Activated T-cell treated with anti-CD3 and anti-CD28 coated beads, Interleukin-2, amount 50 U/mL, for 24 hours (primary cell): ENCODE data around the gene LRRC75A.
"Not testable (repeated sequence)": the region's sequence is repeated elsewhere in the genome, so short reads cannot be mapped to it uniquely, and the experiment has no call there.

Source experiments
- DNase-seq: peaks from one replicate; pipeline ENCODE4 v3.0.0-alpha.2; 2020
- H3K27ac Mint-ChIP-seq: 2 replicates; pipeline ENCODE4 v1.8.0; 2020; ENCODE audit warnings: mild to moderate bottlenecking, mixed read lengths
- H3K27me3 Mint-ChIP-seq: 2 replicates; pipeline ENCODE4 v1.8.0; 2020; ENCODE audit warnings: mixed read lengths
- H3K36me3 Mint-ChIP-seq: 2 replicates; pipeline ENCODE4 v1.8.0; 2020; ENCODE audit warnings: low read depth, mixed read lengths
- H3K4me1 Mint-ChIP-seq: 2 replicates; pipeline ENCODE4 v1.8.0; 2020; ENCODE audit warnings: low read depth, mixed read lengths
- H3K4me3 Mint-ChIP-seq: 2 replicates; pipeline ENCODE4 v1.8.0; 2020; ENCODE audit warnings: mild to moderate bottlenecking, moderate library complexity, mixed read lengths
- H3K9me3 Mint-ChIP-seq: 2 replicates; pipeline ENCODE4 v1.8.0; 2020; ENCODE audit warnings: mixed read lengths

Gene LRRC75A

DNA sequence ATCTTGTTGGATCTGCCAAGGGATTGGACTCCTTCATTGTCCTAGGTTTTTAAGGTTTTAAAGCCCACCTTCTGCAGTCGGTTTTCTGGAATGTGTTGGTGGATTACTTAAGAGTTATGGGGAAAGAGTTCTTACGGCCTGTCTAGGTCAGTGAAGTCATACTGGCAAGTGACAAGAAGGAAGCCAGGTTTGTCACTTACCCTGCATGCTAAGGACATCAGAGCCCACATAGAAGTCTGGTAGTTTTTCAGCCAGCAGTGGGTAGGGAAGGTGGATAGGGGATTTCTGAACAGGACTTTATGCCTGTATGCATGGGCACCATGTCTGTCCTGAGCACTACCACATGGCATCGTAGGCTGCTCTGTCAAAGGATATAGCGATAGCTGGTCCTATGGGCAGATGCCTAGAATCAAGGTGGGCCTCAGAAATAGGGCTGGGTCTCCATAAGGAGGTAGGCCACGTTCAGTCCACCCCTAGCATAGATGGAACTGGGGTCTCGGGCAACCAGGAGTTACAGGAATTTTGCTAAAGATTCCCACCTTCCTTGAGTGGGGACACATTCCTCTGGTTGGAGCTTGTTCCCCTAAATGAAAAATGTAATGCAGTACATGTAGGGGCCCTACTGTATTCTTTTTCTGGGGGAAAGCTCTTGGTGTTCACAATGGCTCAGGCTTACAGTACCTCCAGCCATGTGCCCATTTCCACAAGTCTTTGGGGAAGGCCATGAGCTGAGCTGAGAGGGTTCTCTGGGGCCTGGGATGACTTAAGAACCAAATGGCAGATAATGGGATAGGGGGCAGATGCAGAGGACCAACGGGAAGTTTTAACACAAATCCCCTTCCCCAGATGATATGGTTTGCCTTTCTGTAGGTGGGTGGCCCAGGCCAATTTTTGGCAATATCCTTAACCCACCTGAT lies 49.1 kb downstream of the LRRC75A start:
- peak overlapping the region; percentile 100 for H3K27ac Mint-ChIP-seq
- H3K4me1 Mint-ChIP-seq, result peaks cover 67% of the 10 kb centered on the region
- peaks cover 94% of the 10 kb centered on the region for H3K36me3 Mint-ChIP-seq
- H3K9me3 Mint-ChIP-seq, result no peaks in the 10 kb centered on the region
- peak overlapping the region; percentile 99 for H3K4me3 Mint-ChIP-seq
- no peaks in the 10 kb centered on the region for H3K27me3 Mint-ChIP-seq
- peak; percentile 56 for DNase-seq

DNA sequence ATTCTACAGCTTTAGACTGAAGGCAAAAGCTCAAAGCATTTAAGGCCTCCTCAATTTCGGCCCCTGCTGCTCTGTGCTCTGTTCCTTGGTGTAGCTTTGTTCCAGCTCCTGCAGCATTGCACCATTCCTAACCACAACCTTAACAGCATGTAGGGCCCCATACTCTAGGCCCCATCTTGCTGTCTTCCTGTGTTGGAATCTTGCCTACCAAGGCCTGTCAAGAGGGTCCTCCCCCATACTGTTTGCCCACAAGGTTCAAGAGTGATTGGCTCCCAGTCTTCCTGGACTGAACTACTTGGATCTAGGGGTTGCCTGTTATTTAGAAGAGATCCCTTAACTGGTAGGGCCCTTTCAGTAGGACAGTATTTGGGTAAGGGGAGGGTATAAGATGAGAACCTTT lies 49.9 kb downstream of the LRRC75A start:
- Mint-ChIP-seq H3K4me1 (peaks cover 65% of the 10 kb centered on the region), H3K36me3 (peaks cover 89% of the 10 kb centered on the region), H3K27me3 (no peaks in the 10 kb centered on the region), H3K9me3 (no peaks in the 10 kb centered on the region), H3K4me3 (peak overlapping the region; percentile 99), H3K27ac (peak overlapping the region; percentile 100)
- no peak for DNase-seq

DNA sequence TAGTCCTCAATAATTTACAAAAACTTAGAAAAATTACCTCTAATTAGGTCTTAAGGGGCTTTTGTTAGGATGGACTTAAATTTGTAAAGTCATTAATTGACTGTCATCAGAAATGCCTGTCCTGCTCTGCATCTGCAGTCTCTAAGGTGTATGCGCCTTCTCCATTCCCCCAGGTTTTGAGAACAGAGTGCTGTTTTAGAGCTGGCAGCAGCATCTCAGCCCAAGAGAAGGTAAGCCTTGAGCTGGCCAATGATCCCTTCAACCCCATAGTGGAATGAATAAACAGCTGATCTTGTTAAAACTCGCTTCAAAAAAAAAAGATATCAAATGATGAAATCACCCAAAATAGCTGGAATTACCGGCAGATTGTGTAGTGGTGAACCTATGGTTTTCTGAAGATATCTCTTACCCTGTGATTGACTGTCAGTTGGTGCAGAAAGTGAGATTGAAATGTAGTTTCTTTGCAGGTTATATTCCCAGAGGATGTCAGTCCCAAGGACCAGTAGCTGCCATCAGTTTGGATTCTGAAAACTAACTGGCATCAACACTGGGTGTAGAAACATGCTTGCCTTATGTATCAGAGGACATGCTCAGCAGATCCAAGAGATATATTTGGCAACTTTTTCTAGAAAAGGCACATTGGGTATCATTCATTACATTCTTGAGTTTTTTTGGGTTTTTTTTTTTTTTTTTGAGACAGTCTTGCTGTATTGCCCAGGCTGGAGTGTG lies 50.9 kb downstream of the LRRC75A start:
- Mint-ChIP-seq H3K4me1 (peaks cover 57% of the 10 kb centered on the region), H3K9me3 (no peaks in the 10 kb centered on the region), H3K27me3 (no peaks in the 10 kb centered on the region), H3K27ac (peak overlapping the region; percentile 100), H3K36me3 (peaks cover 81% of the 10 kb centered on the region), H3K4me3 (peak overlapping the region; percentile 99)
- no peak for DNase-seq

DNA sequence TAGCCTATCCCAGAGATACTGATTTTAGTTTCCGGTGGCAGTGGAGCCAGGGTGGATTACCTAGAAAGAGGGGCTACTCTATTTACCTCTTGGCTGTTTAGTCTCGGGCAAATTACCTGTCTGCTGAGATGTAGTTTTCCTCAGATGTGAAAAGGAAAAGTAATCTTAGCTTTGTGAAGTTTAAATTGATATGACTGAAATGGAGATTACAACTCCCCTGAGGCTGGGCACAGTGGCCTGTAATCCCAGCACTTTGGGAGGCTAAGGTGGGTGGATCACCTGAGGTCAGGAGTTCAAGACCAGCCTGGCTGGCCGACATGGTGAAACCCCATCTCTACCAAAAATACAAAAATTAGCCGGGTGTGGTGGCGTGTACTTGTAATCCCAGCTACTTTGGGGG lies 51.6 kb downstream of the LRRC75A start:
- H3K4me1 Mint-ChIP-seq, result peaks cover 54% of the 10 kb centered on the region
- peaks cover 74% of the 10 kb centered on the region for H3K36me3 Mint-ChIP-seq
- peak overlapping the region; percentile 100 for H3K27ac Mint-ChIP-seq
- H3K27me3 Mint-ChIP-seq, DNase-seq, H3K9me3 Mint-ChIP-seq: not testable (repeated sequence)
- peak overlapping the region; percentile 99 for H3K4me3 Mint-ChIP-seq

DNA sequence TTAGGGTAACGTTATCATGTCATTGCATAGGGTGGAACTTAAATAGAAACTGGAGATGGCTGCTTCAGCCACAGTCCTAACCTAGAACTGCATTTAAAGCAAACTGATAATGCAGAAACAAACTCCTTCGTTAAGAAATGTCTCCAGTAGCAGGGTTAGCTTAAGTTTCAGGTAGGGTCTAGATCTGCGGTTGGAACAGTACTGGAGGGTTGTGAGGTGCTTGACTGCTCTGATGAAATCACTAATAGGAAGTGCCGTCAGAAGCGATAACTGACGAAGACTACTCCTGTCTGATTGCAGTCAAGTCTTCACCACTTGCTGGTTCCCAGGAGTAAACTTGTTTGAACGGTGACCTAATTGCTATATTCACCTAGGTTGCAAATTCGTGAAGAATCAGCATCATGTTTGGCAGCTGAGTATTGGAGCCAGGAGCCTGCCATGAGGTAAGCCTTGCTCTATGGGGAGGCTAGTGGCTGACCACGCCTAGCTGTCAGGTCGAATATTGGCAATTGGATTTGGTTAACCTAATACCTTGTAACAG lies 52.1 kb downstream of the LRRC75A start:
- Mint-ChIP-seq H3K36me3 (peaks cover 71% of the 10 kb centered on the region), H3K4me1 (peaks cover 54% of the 10 kb centered on the region), H3K27me3 (no peaks in the 10 kb centered on the region), H3K9me3 (no peaks in the 10 kb centered on the region), H3K4me3 (peak overlapping the region; percentile 99), H3K27ac (peak overlapping the region; percentile 100)
- no peak for DNase-seq

DNA sequence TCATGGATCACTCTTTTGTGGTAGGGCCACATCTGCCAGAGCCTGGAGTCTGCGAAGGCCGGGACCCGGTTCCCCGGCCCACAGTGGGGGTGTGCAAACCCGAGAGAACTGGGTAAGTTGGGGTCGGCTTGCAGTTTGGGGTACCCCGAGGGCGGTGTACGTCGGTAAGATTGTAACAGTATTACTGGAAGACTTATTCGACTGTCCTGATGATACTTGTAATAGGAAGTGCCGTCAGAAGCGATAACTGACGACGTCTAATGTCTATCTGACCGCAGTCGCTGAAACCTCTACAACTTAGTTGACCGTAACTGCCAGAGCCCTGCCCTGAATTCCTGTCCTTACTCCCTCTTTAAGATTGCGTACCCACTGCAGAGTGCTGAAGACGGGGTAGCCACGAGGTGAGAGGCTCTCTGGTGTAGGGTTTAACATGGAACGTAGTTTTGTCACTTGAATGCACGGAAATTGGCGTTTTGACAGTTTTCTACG lies 52.6 kb downstream of the LRRC75A start:
- peaks cover 66% of the 10 kb centered on the region for H3K36me3 Mint-ChIP-seq
- peaks cover 51% of the 10 kb centered on the region for H3K4me1 Mint-ChIP-seq
- H3K27me3 Mint-ChIP-seq, result no peaks in the 10 kb centered on the region
- H3K4me3 Mint-ChIP-seq, result peak overlapping the region; percentile 99
- H3K27ac Mint-ChIP-seq, result peak overlapping the region; percentile 100
- no peak for DNase-seq
- no peaks in the 10 kb centered on the region for H3K9me3 Mint-ChIP-seq

DNA sequence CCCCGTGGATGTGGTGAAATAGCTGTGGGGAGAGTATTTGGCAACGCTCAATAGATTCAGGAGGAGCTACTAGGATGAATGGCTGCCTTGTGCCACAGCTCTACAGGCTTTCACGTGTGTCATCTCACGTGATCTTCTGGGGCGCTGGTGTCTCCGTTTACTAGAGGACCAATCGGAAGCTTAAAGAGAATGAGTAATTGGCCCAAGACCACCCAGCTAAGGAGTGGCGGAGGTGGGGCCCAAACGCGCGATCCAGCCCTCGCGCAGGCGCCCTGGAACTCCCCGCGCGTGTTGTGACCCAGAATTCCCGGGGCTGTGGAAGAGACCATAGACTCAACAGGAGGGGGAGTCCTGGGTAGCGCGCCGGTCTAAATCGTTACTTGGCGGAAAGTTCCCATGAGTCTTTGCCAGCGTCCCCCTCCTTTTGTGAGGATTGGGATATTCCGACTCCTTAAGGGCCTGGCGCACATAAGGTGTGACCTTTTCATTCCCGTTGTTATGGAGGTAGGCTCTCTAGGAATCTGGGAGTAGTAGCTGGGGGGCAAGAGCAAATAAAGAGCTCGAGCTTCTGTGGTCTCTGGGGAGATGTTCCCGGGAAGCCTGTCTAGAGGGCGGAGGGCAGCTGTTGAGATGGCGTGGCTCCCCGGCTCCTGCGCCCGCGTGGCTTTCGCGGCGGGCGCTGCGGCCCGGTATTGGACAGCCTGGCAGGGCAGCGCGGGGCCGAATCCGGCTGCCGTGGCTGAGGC lies 53.3 kb downstream of the LRRC75A start:
- Mint-ChIP-seq H3K4me3 (peak overlapping the region; percentile 99), H3K27me3 (no peaks in the 10 kb centered on the region), H3K9me3 (no peaks in the 10 kb centered on the region), H3K27ac (peak overlapping the region; percentile 100), H3K36me3 (peaks cover 60% of the 10 kb centered on the region), H3K4me1 (peaks cover 46% of the 10 kb centered on the region)
- DNase-seq, result peak; percentile 94

DNA sequence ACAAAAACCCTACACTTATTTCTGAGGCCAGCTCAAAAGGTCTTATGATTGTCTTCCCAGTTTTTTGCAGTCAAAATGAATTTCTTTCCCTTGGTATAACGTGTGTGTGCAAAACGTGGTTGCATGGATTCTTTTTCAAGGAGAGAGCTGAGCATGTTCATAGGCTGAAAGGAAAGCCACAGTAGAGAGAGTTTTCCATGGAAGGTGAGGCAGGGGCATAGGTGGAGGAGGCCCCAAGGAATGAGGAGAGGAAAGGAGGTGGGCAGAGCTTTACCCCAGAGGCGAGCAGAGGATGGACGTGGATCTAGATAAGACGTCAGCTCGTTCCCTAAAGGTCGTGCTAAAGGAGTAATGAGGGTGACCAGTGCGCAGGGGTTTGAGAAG lies 53.8 kb downstream of the LRRC75A start:
- Mint-ChIP-seq H3K4me1 (peaks cover 44% of the 10 kb centered on the region), H3K27me3 (no peaks in the 10 kb centered on the region), H3K9me3 (no peaks in the 10 kb centered on the region), H3K27ac (peak overlapping the region; percentile 100), H3K36me3 (peaks cover 60% of the 10 kb centered on the region), H3K4me3 (peak overlapping the region; percentile 99)
- DNase-seq, result no peak

DNA sequence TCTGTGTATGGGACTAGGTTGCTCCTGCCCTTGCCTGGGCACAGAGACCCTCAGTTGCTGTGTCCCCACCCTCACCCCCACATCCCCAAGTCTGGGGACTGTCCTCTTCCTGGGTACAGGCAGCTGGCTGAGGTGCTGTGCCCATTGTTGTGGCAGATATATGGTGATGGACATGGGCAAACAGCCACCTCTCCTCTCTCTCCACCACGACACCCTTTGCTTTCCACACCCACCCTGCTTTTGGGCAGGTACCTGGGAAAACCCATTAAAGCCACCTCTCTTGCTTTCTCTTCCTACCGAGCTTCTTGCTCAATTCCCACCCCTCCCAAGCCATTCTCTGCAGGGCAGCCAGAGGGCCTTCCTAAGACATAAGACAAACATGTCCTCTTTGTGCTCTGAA lies 54.9 kb downstream of the LRRC75A start:
- Mint-ChIP-seq H3K36me3 (peaks cover 56% of the 10 kb centered on the region), H3K4me1 (peaks cover 35% of the 10 kb centered on the region), H3K4me3 (no peak overlapping the region), H3K27me3 (no peaks in the 10 kb centered on the region), H3K9me3 (no peaks in the 10 kb centered on the region), H3K27ac (peak overlapping the region; percentile 72)
- DNase-seq, result no peak

DNA sequence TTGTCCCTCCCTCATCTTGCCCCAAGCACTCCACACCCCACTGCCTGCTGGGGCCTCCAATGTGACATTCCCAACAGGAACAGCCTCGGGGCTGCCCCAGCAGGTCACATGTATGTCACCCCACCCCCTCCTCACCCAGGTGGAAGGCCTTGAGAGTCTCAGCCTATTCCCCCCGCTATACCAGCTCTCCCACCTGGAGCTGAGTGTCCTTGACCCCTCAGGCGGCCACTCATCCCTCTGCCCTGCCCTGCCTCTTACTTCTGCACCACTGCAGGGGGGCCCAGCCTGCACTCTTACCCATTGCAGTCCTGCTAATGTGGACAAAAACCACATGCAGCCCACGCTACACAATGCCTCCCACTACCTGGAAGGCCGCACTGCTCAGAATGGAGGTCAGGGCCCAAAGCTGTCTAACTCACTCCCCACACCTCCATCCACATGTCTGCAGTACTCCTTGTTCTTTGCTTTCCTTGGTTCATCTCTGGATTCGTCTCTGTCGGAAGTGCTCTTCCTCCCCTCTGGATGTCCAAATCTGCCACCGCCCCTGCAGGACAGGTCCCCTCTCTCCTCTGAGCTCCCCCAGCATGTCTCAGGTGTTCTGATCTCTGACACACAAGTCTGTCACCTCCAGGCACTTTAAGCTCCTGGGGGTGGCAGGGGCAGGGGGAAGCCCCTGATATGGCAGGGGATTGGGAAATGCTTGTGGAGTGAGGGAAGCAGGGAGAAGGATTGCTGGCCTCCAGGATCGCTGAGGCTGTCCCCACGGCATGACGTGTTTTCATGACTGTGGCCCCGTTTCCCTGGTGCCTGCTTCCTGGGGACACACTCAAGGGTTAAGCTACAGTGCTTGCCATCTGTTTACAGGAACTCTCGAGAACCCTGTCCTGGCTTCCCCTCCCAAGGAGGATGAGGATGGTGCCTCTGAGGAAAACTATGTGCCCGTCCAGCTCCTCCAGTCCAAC lies 55.8 kb downstream of the LRRC75A start:
- Mint-ChIP-seq H3K36me3 (peaks cover 52% of the 10 kb centered on the region), H3K27ac (peak overlapping the region; percentile 72), H3K4me1 (peaks cover 27% of the 10 kb centered on the region), H3K4me3 (no peak overlapping the region), H3K9me3 (no peaks in the 10 kb centered on the region), H3K27me3 (no peaks in the 10 kb centered on the region)
- no peak for DNase-seq

DNA sequence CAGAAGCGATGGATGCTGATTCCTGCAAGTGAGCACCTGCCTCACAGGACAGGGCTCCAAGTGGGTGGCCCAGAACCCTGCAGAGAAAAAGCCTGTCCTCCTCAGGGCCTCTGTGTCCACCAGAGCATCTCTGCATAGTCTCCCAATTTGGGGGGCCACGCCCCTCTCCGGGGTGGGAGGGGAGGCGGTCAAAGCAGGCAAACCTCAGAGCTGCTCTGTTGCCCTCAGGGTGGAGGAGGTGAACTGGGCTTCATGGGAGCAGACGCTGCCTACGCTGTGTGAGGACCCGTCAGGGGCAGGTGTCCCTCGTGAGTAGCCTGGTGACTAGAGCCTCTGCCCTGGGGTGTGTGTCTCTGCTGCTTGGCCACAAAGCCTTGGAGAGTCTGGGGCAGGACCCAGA lies 57.3 kb downstream of the LRRC75A start:
- no peak for DNase-seq
- Mint-ChIP-seq H3K4me3 (no peak overlapping the region), H3K27me3 (no peaks in the 10 kb centered on the region), H3K27ac (peak overlapping the region; percentile 45), H3K4me1 (peaks cover 17% of the 10 kb centered on the region), H3K9me3 (no peaks in the 10 kb centered on the region), H3K36me3 (peaks cover 47% of the 10 kb centered on the region)

DNA sequence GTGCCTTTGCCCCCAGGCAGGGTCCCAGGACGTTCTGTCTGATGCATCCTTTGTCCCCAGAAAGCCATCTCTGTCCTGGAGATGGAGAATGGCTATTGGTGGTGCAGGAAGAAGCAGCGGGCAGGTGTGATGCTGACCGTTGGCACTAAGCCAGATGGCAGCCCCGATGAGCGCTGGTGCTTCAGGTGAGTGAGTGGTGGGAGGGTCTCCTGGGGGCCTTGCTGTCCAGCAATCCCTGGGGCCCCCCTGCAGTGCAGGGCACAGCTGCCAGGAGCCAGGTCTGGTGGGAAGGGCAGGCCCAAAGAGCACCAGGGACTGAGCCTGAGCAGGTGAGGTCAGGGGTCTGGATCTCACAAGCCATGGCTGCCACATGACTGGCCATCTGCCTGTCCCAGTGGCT lies 58.5 kb downstream of the LRRC75A start:
- Mint-ChIP-seq H3K27me3 (no peaks in the 10 kb centered on the region), H3K9me3 (no peaks in the 10 kb centered on the region), H3K4me1 (peaks cover 17% of the 10 kb centered on the region), H3K36me3 (peaks cover 48% of the 10 kb centered on the region), H3K4me3 (no peak overlapping the region), H3K27ac (peak overlapping the region; percentile 29)
- no peak for DNase-seq

DNA sequence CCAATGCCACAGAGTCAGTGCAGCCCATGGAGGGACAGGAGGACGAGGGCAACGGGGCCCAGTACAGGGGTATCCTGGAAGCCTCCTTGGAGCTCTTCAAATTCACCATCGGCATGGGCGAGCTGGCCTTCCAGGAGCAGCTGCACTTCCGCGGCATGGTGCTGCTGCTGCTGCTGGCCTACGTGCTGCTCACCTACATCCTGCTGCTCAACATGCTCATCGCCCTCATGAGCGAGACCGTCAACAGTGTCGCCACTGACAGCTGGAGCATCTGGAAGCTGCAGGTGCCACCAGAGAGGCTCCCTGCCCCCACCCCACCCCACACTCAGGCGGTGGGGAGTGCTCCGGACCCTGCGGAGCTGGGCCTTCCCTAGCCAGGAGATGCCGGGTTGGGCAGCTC lies 60.0 kb downstream of the LRRC75A start:
- Mint-ChIP-seq H3K27me3 (no peaks in the 10 kb centered on the region), H3K27ac (no peak overlapping the region), H3K9me3 (no peaks in the 10 kb centered on the region), H3K4me3 (no peak overlapping the region), H3K4me1 (peaks cover 6% of the 10 kb centered on the region), H3K36me3 (peaks cover 52% of the 10 kb centered on the region)
- DNase-seq, result no peak
